Smooth muscle cell (in vitro differentiated cells): ENCODE measurements around the gene HDGFL3. TPM values are rescaled to one million over a fixed set of nuclear protein-coding genes. Genes with fewer than 3 reads are reported as not detected.

Experiments
- DNase-seq: peaks from one replicate; lab custom pipeline; 2025; ENCODE audit not compliant: unreplicated experiment; lab: John Stamatoyannopoulos, UW
- H2AFZ ChIP-seq: fragments of 200-600 bp; sonication (generic); 2 replicates; pipeline ENCODE4 v1.6.0; 2016; ENCODE audit warnings: antibody characterized with exemption, low read depth, mild to moderate bottlenecking
- H3F3A ChIP-seq: fragments of 200-600 bp; sonication (generic); 2 replicates; pipeline ENCODE4 v1.6.0; 2017; ENCODE audit warnings: antibody characterized with exemption, low read depth
- H3K27ac ChIP-seq: fragments of 200-600 bp; sonication (generic); 2 replicates; pipeline ENCODE4 v1.5.1; 2016; ENCODE audit warnings: low read depth, mild to moderate bottlenecking
- H3K27me3 ChIP-seq: fragments of 200-600 bp; sonication (generic); 2 replicates; pipeline ENCODE4 v1.6.1; 2016; ENCODE audit warnings: low read depth, mild to moderate bottlenecking
- H3K36me3 ChIP-seq: fragments of 200-600 bp; sonication (generic); 2 replicates; pipeline ENCODE4 v1.5.1; 2016; ENCODE audit warnings: low read depth
- H3K4me1 ChIP-seq: fragments of 200-600 bp; sonication (generic); 2 replicates; pipeline ENCODE4 v1.5.1; 2016; ENCODE audit warnings: low read depth
- H3K4me2 ChIP-seq: fragments of 200-600 bp; sonication (generic); 2 replicates; pipeline ENCODE4 v1.6.0; 2016; ENCODE audit warnings: mild to moderate bottlenecking
- H3K4me3 ChIP-seq: fragments of 200-600 bp; sonication (generic); 2 replicates; pipeline ENCODE4 v1.5.1; 2016; ENCODE audit warnings: mild to moderate bottlenecking
- H3K79me2 ChIP-seq: fragments of 200-600 bp; sonication (generic); 2 replicates; pipeline ENCODE4 v1.6.0; 2016; ENCODE audit warnings: low read depth, mild to moderate bottlenecking
- H3K9ac ChIP-seq: fragments of 200-600 bp; sonication (generic); 2 replicates; pipeline ENCODE4 v1.6.0; 2016; ENCODE audit warnings: low read depth
- H3K9me3 ChIP-seq: fragments of 200-600 bp; sonication (generic); replicated peaks from 2 replicates; pipeline ENCODE4 v1.5.1; 2016; ENCODE audit warnings: low read depth
- H4K20me1 ChIP-seq: fragments of 200-600 bp; sonication (generic); 2 replicates; pipeline ENCODE4 v1.6.0; 2016; ENCODE audit warnings: low read depth
- WGBS: methylation state at CpG from one replicate; pipeline ENCODE4 v1.1.7; 2016; ENCODE audit warnings: low lambda C conversion rate; 5-methylcytosine and 5-hydroxymethylcytosine counted together
- polyA plus RNA-seq: library from polyadenylated mRNA; unstranded; fragments of >200 nt; fragmentation: Nextera tagmentation; extraction: Ambion mirVana; gene quantifications from 2 replicates; pipeline ENCODE4 v1.2.1, GENCODE V29; 2016
- total RNA-seq: library from RNA; depleted of rRNA; stranded (reverse); fragments of >200 nt; gene quantifications from 2 replicates; pipeline ENCODE4 v1.2.3, GENCODE V29; 2014
- TF ChIP-seq, protein P1 (sequence below): fragments of 200-600 bp; sonication (generic); IDR thresholded peaks from 2 replicates; pipeline ENCODE4 v1.5.1; 2017; ENCODE audit warnings: borderline replicate concordance, mild to moderate bottlenecking, antibody characterized with exemption; ENCODE audit not compliant: insufficient read depth, poor library complexity, severe bottlenecking

The HDGFL3 gene
- total and polyA plus RNA-seq, 2 experiments from 2014 or later, result 36.2 to 62.5 TPM

DNA sequence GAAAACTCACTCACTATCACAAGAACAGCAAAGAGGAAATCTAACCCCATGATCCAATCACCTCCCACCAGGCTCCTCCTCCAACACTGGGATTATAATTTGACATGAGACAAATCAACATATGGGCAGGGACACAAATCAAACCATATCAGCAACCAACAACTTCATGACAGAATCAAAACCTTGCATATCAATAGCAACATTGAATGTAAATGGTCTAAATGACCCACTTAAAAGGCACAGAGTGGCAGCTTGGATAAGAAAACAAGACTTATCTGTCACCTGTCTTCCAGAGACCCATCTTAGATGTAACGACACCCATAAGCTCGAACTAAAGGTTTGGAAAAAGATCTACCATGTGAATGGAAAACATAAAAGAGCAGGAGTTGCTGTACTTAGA is 40.8 kb downstream of the HDGFL3 start:
- Histone ChIP-seq H3K9me3 (peaks cover 6% of the 10 kb centered on the region), H3K9ac (no peak overlapping the region), H3K36me3 (no peaks in the 10 kb centered on the region), H3K27ac (no peak overlapping the region), H3K27me3 (no peaks in the 10 kb centered on the region), H3K79me2 (peaks cover 72% of the 10 kb centered on the region), H4K20me1 (peaks cover 41% of the 10 kb centered on the region), H3K4me3 (no peak overlapping the region), H3K4me2 (no peak overlapping the region), H3F3A (no peaks in the 10 kb centered on the region), H3K4me1 (no peaks in the 10 kb centered on the region), H2AFZ (no peak overlapping the region)
- TF ChIP-seq, protein P1, sequence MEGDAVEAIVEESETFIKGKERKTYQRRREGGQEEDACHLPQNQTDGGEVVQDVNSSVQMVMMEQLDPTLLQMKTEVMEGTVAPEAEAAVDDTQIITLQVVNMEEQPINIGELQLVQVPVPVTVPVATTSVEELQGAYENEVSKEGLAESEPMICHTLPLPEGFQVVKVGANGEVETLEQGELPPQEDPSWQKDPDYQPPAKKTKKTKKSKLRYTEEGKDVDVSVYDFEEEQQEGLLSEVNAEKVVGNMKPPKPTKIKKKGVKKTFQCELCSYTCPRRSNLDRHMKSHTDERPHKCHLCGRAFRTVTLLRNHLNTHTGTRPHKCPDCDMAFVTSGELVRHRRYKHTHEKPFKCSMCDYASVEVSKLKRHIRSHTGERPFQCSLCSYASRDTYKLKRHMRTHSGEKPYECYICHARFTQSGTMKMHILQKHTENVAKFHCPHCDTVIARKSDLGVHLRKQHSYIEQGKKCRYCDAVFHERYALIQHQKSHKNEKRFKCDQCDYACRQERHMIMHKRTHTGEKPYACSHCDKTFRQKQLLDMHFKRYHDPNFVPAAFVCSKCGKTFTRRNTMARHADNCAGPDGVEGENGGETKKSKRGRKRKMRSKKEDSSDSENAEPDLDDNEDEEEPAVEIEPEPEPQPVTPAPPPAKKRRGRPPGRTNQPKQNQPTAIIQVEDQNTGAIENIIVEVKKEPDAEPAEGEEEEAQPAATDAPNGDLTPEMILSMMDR, result no peak
- WGBS, result 92% methylated on average over 2 of the region's 2 CpGs
- no peak for DNase-seq

DNA sequence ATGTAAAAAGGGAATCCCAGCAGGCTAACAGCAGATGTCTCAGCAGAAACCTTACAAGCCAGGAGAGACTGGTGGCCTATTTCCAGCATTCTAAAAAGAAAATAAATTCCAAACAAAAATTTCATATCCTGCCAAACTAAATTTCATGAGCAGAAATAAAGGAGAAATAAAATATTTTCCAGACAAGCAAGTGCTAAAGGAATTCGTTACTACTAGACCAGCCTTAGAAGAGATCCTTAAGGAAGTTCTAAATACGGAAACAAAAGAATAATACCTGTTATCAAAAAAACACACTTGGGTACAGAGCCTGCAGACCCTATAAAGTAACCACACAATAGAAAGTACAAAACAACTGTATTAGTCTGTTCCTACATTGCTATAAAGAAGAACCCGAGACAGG is 41.4 kb downstream of the HDGFL3 start:
- peaks cover 6% of the 10 kb centered on the region for H3K9me3 ChIP-seq
- H3K4me2 ChIP-seq, result no peak overlapping the region
- H3K27me3 ChIP-seq, result no peaks in the 10 kb centered on the region
- no peak overlapping the region for H3K4me3 ChIP-seq
- no peaks in the 10 kb centered on the region for H3F3A ChIP-seq
- peaks cover 39% of the 10 kb centered on the region for H4K20me1 ChIP-seq
- no peak overlapping the region for H3K27ac ChIP-seq
- DNase-seq, result no peak
- TF ChIP-seq, protein P1, result no peak
- peaks cover 66% of the 10 kb centered on the region for H3K79me2 ChIP-seq
- H3K4me1 ChIP-seq, result no peaks in the 10 kb centered on the region
- no peak overlapping the region for H3K9ac ChIP-seq
- WGBS, result 96% methylated on average over 3 of the region's 3 CpGs
- no peaks in the 10 kb centered on the region for H3K36me3 ChIP-seq
- H2AFZ ChIP-seq, result no peak overlapping the region

DNA sequence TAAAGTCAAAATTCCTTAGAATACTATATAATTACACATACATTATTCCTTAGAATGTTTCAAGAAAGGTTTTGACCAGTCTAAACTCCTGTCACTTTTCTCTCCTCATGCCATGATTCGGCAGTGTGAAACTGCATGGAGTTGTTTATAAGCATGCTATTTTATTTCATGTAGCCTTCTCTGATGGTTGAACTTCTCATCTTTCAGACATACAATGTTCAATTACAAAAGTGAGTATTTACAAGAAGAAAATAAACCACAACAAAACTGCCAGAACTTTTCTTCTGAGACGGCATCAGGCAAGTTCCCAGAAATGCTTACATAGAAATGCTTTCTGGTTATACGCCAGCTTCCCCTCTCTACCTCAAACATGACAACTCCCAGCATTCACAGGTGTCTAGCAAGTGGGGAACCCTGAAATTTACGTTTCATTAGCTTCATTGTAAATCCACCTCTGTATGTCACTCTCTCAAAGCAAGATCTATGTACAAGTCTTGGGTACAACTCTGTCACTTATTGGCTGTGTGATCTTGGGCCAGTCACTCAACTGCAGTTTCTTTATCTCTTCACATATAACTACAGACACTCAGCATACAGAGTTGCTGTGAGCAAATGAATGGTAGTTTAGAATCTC is 42.7 kb downstream of the HDGFL3 start:
- TF ChIP-seq, protein P1, result no peak
- DNase-seq, result no peak
- peak overlapping the region; percentile 44 for H3K27ac ChIP-seq

More for the DNA sequence above, 42.7 kb downstream of the HDGFL3 start:
- H3K27me3 ChIP-seq, result no peaks in the 10 kb centered on the region
- H3F3A ChIP-seq, result no peaks in the 10 kb centered on the region
- H3K36me3 ChIP-seq, result no peaks in the 10 kb centered on the region
- H3K79me2 ChIP-seq, result peaks cover 53% of the 10 kb centered on the region
- 90% methylated on average over 4 of the region's 4 CpGs for WGBS
- peaks cover 6% of the 10 kb centered on the region for H3K9me3 ChIP-seq
- H2AFZ ChIP-seq, result no peak overlapping the region
- H4K20me1 ChIP-seq, result peaks cover 31% of the 10 kb centered on the region
- no peaks in the 10 kb centered on the region for H3K4me1 ChIP-seq
- no peak overlapping the region for H3K9ac ChIP-seq
- no peak overlapping the region for H3K4me3 ChIP-seq
- peak overlapping the region; percentile 6 for H3K4me2 ChIP-seq
